H9 (cell line): Measurements from ENCODE around the gene RDH11. TPM values are rescaled to one million over a fixed set of nuclear protein-coding genes. Genes with fewer than 3 reads are reported as not detected.

Source experiments
- DNase-seq: peaks from one replicate; pipeline ENCODE4 v3.0.0-alpha.2; 2017
- H2AFZ ChIP-seq: one replicate; pipeline ENCODE4 v1.6.1; 2013; ENCODE audit warnings: mild to moderate bottlenecking, low read length, control low read depth, moderate library complexity
- H2AK5ac ChIP-seq: 2 replicates; pipeline ENCODE4 v1.6.1; 2013; ENCODE audit warnings: low read length, control low read depth, mixed read lengths; ENCODE audit not compliant: insufficient read length
- H2BK120ac ChIP-seq: one replicate; pipeline ENCODE4 v1.6.1; 2013; ENCODE audit warnings: low read depth, mild to moderate bottlenecking, low read length, control low read depth, inconsistent platforms; ENCODE audit not compliant: poor library complexity, severe bottlenecking
- H2BK12ac ChIP-seq: 2 replicates; pipeline ENCODE4 v1.6.1; 2013; ENCODE audit warnings: low read length, control low read depth, mixed read lengths, low read depth; ENCODE audit not compliant: insufficient read length
- H2BK15ac ChIP-seq: 2 replicates; pipeline ENCODE4 v1.6.1; 2013; ENCODE audit warnings: low read depth, low read length, control low read depth
- H2BK20ac ChIP-seq: one replicate; pipeline ENCODE4 v1.6.1; 2013; ENCODE audit warnings: low read depth, mild to moderate bottlenecking, low read length, control low read depth, inconsistent platforms; ENCODE audit not compliant: poor library complexity, severe bottlenecking
- H2BK5ac ChIP-seq: 2 replicates; pipeline ENCODE4 v1.6.1; 2013; ENCODE audit warnings: low read length, control low read depth, mixed read lengths; ENCODE audit not compliant: insufficient read length
- H3K14ac ChIP-seq: 2 replicates; pipeline ENCODE4 v1.6.1; 2013; ENCODE audit warnings: low read length, control low read depth; ENCODE audit not compliant: insufficient read depth
- H3K18ac ChIP-seq: 2 replicates; pipeline ENCODE4 v1.6.1; 2013; ENCODE audit warnings: low read depth, mild to moderate bottlenecking, mixed read lengths, low read length, control low read depth; ENCODE audit not compliant: insufficient read length
- H3K23ac ChIP-seq: 2 replicates; pipeline ENCODE4 v1.6.1; 2013; ENCODE audit warnings: low read length, control low read depth, mixed read lengths, low read depth; ENCODE audit not compliant: insufficient read length
- H3K23me2 ChIP-seq: 2 replicates; pipeline ENCODE4 v1.6.1; 2013; ENCODE audit warnings: low read depth, mild to moderate bottlenecking, mixed read lengths, low read length, control low read depth; ENCODE audit not compliant: insufficient read length, poor library complexity, severe bottlenecking
- H3K27ac ChIP-seq: 2 replicates; pipeline ENCODE4 v1.5.1; 2013; ENCODE audit warnings: low read length, control low read depth, mixed read lengths, low read depth; ENCODE audit not compliant: insufficient read length
- H3K27me3 ChIP-seq: 2 replicates; pipeline ENCODE4 v1.6.1; 2013; ENCODE audit warnings: low read length, control low read depth, inconsistent platforms; ENCODE audit not compliant: insufficient read depth
- H3K4ac ChIP-seq: 2 replicates; pipeline ENCODE4 v1.6.1; 2013; ENCODE audit warnings: low read depth, mild to moderate bottlenecking, control low read depth, inconsistent platforms, low read length, moderate library complexity
- H3K4me1 ChIP-seq: 2 replicates; pipeline ENCODE4 v1.6.1; 2013; ENCODE audit warnings: low read length, control low read depth, inconsistent platforms; ENCODE audit not compliant: insufficient read depth
- H3K4me2 ChIP-seq: 2 replicates; pipeline ENCODE4 v1.6.1; 2013; ENCODE audit warnings: low read length, control low read depth, mixed read lengths; ENCODE audit not compliant: insufficient read length, insufficient read depth
- H3K56ac ChIP-seq: 2 replicates; pipeline ENCODE4 v1.6.1; 2013; ENCODE audit warnings: low read depth, mild to moderate bottlenecking, mixed read lengths, low read length, control low read depth; ENCODE audit not compliant: insufficient read length
- H3K79me1 ChIP-seq: 2 replicates; pipeline ENCODE4 v1.6.1; 2013; ENCODE audit warnings: low read depth, mild to moderate bottlenecking, moderate library complexity, low read length, control low read depth, inconsistent platforms; ENCODE audit not compliant: insufficient read depth, poor library complexity, severe bottlenecking
- H3K79me2 ChIP-seq: 2 replicates; pipeline ENCODE4 v1.6.1; 2013; ENCODE audit warnings: low read length, control low read depth, inconsistent platforms; ENCODE audit not compliant: insufficient read depth
- H3K9ac ChIP-seq: 2 replicates; pipeline ENCODE4 v1.6.1; 2013; ENCODE audit warnings: low read length, control low read depth, mixed read lengths; ENCODE audit not compliant: insufficient read length; ENCODE audit errors: extremely low read depth
- H3K9me3 ChIP-seq: one replicate; pipeline ENCODE4 v1.6.1; 2013; ENCODE audit warnings: low read depth, low read length, inconsistent platforms; ENCODE audit not compliant: control insufficient read depth
- H3T11ph ChIP-seq: one replicate; pipeline ENCODE4 v1.6.1; 2013; ENCODE audit warnings: mild to moderate bottlenecking, low read length, control low read depth, inconsistent platforms
- H4K20me1 ChIP-seq: one replicate; pipeline ENCODE4 v1.6.1; 2013; ENCODE audit not compliant: control insufficient read depth, insufficient read length, insufficient read depth
- H4K5ac ChIP-seq: 2 replicates; pipeline ENCODE4 v1.6.1; 2013; ENCODE audit warnings: low read depth, mild to moderate bottlenecking, mixed read lengths, low read length, control low read depth; ENCODE audit not compliant: insufficient read length
- H4K8ac ChIP-seq: replicated peaks from 2 replicates; pipeline ENCODE4 v1.6.1; 2013; ENCODE audit warnings: low read length, control low read depth, mixed read lengths, low read depth; ENCODE audit not compliant: insufficient read length
- H4K91ac ChIP-seq: 2 replicates; pipeline ENCODE4 v1.6.1; 2013; ENCODE audit warnings: low read depth, mild to moderate bottlenecking, moderate library complexity, mixed read lengths, low read length, control low read depth; ENCODE audit not compliant: insufficient read length
- H3K27ac Mint-ChIP-seq, 3 experiments: 2 replicates in 2 of 3; 3 replicates in 1 of 3; pipeline ENCODE4 v1.8.0; 2020 to 2021; ENCODE audit warnings: mixed read lengths in 3 of 3, mild to moderate bottlenecking in 1 of 3, moderate library complexity in 1 of 3
- H3K27me3 Mint-ChIP-seq: 2 replicates; pipeline ENCODE4 v1.8.0; 2021; ENCODE audit warnings: low read depth, mild to moderate bottlenecking, moderate library complexity, mixed read lengths
- H3K36me3 Mint-ChIP-seq, 3 experiments: 2 replicates in 2 of 3; 3 replicates in 1 of 3; pipeline ENCODE4 v1.8.0; 2020 to 2021; ENCODE audit warnings: low read depth in 3 of 3, mixed read lengths in 3 of 3; ENCODE audit not compliant: insufficient read depth in 1 of 3
- H3K4me1 Mint-ChIP-seq, 2 experiments: 2 replicates each; pipeline ENCODE4 v1.8.0; 2020; ENCODE audit warnings: mixed read lengths in 2 of 2
- H3K4me3 Mint-ChIP-seq, 2 experiments: 2 replicates in 1 of 2; 3 replicates in 1 of 2; pipeline ENCODE4 v1.8.0; 2020 to 2021; ENCODE audit warnings: mild to moderate bottlenecking in 2 of 2, mixed read lengths in 2 of 2, moderate library complexity in 1 of 2
- H3K9me3 Mint-ChIP-seq, 2 experiments: 2 replicates in 1 of 2; 3 replicates in 1 of 2; pipeline ENCODE4 v1.8.0; 2020; ENCODE audit warnings: mild to moderate bottlenecking in 2 of 2, mixed read lengths in 2 of 2, moderate library complexity in 1 of 2
- WGBS: extraction: QIAGEN DNeasy Blood & Tissue Kit; methylation state at CpG from one replicate; pipeline ENCODE4 v1.1.7; 2013; ENCODE audit warnings: missing lambda C conversion rate, low lambda C conversion rate, mixed read lengths; ENCODE audit not compliant: insufficient read length; ENCODE audit errors: extremely low coverage; 5-methylcytosine and 5-hydroxymethylcytosine counted together
- total RNA-seq: library from RNA; stranded (reverse); gene quantifications from 2 replicates; pipeline ENCODE4 v1.2.1, GENCODE V29; 2021
- TF ChIP-seq, protein P1 (sequence below): fragments of 200-600 bp; sonication (generic); conservative IDR thresholded peaks from 3 replicates; pipeline ENCODE4 v1.8.0; 2021; ENCODE audit warnings: antibody characterized with exemption, mild to moderate bottlenecking

RDH11 gene
- total RNA-seq, 1 experiment from 2014 or later = 83.4 TPM

- H3K4ac ChIP-seq = no peak overlapping the region
- no peak for DNase-seq
- no peak overlapping the region for H2BK20ac ChIP-seq
- Mint-ChIP-seq H3K9me3 (no peaks in the 10 kb centered on the region; a peak in 1 of 5 replicates), H3K4me3 (no peak overlapping the region), H3K4me1 (peaks cover 3 to 5% of the 10 kb centered on the region in 2 experiments; a peak in 2 of 4 replicates), H3K36me3 (peaks cover 29 to 77% (median 69%) of the 10 kb centered on the region in 3 experiments), H3K27me3 (no peaks in the 10 kb centered on the region; the same call in 1 of the 2 replicates), H3K27ac (no peak overlapping the region)
- no peak overlapping the region for H2AFZ ChIP-seq
- no peak overlapping the region for H2BK5ac ChIP-seq
- TF ChIP-seq, protein P1, sequence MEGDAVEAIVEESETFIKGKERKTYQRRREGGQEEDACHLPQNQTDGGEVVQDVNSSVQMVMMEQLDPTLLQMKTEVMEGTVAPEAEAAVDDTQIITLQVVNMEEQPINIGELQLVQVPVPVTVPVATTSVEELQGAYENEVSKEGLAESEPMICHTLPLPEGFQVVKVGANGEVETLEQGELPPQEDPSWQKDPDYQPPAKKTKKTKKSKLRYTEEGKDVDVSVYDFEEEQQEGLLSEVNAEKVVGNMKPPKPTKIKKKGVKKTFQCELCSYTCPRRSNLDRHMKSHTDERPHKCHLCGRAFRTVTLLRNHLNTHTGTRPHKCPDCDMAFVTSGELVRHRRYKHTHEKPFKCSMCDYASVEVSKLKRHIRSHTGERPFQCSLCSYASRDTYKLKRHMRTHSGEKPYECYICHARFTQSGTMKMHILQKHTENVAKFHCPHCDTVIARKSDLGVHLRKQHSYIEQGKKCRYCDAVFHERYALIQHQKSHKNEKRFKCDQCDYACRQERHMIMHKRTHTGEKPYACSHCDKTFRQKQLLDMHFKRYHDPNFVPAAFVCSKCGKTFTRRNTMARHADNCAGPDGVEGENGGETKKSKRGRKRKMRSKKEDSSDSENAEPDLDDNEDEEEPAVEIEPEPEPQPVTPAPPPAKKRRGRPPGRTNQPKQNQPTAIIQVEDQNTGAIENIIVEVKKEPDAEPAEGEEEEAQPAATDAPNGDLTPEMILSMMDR = no peak
- peaks cover 2% of the 10 kb centered on the region; the same call in 1 of the 2 replicates for H3K4me1 ChIP-seq
- no peak overlapping the region for H3K9ac ChIP-seq
- H3K79me1 ChIP-seq = peaks cover 11% of the 10 kb centered on the region
- no peak overlapping the region for H2AK5ac ChIP-seq
- H3T11ph ChIP-seq = no peak overlapping the region
- H3K18ac ChIP-seq = no peak overlapping the region
- H3K9me3 ChIP-seq = no peaks in the 10 kb centered on the region
- H3K14ac ChIP-seq = no peak overlapping the region
- no peak overlapping the region for H2BK15ac ChIP-seq
- no peaks in the 10 kb centered on the region for H3K27me3 ChIP-seq
- H3K23me2 ChIP-seq = peaks cover under 1% of the 10 kb centered on the region
- H3K27ac ChIP-seq = no peak overlapping the region
- H4K91ac ChIP-seq = no peak overlapping the region
- peaks cover 2% of the 10 kb centered on the region for H4K20me1 ChIP-seq
- no peak overlapping the region for H3K23ac ChIP-seq
- H3K56ac ChIP-seq = no peak overlapping the region
- WGBS = no CpG with 5 or more reads among the region's 3 CpGs
- no peak overlapping the region for H4K5ac ChIP-seq
- H3K4me2 ChIP-seq = no peak overlapping the region
- no peak overlapping the region for H2BK120ac ChIP-seq
- H3K79me2 ChIP-seq = no peaks in the 10 kb centered on the region; the same call in 1 of the 2 replicates
- H4K8ac ChIP-seq = no peak overlapping the region
- H2BK12ac ChIP-seq = no peak overlapping the region
Measured at GRCh38 chr14:67680121-67680602, 15.4 kb downstream of the RDH11 start.
